HG03108 (cell line): ENCODE results near the gene POM121L2.
"Not testable (repeated sequence)": the region's sequence is repeated elsewhere in the genome, so short reads cannot be mapped to it uniquely, and the experiment has no call there.

ENCODE experiments used
- ATAC-seq: cut with Tn5 transposase; IDR thresholded peaks from one replicate; pipeline ENCODE4 v1.9.1; 2021; ENCODE audit warnings: moderate library complexity; ENCODE audit not compliant: unreplicated experiment

POM121L2 gene

DNA sequence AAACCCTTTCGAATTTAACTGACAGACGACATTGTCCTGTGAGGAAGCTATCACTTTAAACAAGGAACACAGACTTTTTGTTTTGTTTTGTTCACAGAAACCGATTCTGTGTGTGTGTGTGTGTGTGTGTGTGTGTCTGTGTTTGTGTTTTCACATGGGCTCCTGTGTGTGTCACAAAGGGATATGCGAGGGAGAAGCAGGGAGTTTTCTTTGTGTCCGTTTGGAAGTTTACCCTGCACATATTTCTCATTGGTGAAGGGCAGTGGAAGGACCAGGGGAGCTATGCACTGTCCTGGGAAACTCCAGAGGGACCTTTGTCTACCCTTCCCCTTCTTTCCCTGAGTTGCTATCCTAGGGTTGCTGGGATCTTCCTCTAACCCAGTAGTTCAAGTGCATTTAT lies 17.7 kb downstream of the POM121L2 start:
- no peak for ATAC-seq

DNA sequence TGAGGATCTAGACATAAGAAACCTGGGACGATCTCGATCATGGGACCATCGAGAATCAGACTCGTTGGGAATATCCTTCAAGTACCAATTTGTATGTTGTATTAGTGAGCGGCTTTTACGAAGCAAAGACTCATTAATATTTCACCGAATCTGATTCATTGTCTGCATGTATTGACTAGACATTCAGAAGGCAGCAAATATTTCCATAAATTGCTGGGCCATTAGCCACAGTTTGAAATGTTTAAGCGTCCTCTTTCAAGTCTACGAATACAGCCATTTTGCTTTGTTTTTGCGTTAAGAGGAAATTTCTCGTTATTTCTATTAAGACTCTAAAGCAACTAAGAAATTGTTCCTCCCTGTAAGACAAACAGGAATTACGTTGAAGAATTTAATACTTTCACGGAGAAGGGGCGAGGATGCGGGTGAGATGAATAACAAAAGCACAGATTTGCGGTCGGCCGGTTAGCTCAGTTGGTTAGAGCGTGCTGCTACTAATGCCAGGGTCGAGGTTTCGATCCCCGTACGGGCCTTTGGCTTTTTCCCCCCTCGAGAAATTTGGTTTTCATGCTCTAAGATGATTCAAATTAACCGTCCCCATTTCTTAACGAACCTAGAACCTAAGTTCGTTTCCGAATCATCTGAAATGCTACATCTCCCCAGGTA lies 18.5 kb downstream of the POM121L2 start:
- no peak for ATAC-seq

DNA sequence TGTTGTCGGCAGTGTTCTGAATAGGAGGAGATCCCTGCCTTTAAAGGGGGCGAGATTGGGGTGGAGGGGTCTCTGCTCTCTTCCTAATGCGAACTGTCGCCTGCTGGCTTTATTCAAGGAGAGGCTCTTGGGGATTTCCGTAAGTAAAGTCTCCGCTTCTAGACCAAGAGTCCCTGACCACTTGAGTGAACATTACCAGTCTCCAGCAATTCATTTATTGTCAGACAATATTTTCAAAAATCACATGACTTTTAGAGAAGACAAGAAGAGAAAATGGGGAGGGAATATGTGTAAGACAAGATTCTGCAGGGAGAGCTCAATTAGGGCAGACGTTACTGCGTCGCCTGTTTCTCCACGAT lies 21.2 kb downstream of the POM121L2 start:
- no peak for ATAC-seq

DNA sequence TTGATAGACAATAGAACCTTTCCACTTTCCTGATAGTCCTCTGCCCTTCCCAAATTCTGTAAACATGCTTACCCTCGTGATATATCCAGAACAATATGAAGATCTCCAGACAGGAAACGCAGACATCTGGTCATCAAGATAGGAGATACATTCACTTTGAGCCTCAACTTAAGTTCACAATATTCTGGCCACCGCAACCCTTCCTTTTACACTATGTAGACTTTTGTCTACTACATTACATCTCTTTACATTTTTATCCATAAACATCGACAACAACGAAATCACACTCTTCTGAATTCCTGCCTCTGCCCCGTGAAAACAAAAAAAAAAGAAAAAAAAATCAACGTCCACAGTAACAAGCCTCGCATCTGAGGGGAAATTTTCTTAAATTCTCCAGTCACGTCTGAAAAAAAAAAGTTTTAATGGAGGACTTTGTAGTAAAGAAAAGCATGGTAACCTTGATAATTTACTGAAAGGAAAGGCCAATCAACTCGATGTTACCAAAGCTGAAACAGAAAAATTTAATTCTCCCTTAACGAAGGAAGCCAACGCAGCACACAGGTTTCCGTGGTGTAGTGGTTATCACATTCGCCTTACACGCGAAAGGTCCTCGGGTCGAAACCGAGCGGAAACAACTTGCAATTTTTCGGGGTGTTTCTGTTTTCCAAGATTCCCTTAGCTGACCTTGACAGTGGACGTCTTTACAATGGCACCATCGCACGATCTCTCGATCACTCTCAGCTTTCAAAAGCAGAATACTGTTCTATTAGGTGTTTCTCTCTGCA lies 21.8 kb downstream of the POM121L2 start:
- ATAC-seq: no peak

DNA sequence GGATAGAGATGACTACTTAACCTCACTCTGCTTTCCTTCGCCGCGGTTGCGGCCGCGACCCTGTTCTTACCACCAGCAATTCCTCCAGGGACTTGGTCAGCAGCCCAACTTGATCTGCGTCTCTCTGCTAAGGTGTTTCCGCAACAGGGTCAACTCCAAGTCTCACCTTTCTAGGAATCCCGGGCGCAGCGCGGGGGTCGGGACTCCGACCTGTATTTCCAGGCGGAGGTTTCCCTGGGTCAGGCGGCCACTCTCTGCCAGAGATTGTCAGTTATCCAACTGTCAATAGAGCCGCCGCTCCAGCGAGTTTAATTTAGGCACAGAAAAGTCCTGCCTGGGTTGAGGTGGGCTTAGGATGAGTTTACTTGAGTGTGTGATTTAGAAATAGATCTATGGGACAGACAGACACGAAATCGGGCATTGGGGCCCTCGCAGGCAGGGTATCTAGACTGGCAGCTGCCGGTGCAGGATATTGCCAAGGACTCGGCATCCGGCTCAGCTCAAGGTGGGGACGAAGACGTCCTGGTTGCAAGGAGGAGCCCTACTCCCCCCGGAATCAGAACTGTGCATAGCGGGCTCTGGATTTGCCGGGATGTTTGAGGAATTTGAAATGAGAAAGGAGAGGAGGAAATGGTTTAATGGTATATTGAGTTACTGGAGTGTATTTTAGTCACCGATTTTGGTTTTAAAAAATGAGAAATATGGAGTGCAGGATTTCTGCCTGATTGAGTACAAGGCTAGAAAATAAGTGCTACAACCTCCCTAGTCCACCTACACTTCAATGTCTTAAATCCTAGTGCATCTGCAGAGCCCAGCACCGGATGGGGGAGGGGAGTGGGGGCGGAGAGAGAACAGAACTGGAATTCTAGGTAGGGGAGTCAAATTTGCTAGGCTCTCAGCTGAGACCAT lies 23.7 kb downstream of the POM121L2 start:
- no peak for ATAC-seq

DNA sequence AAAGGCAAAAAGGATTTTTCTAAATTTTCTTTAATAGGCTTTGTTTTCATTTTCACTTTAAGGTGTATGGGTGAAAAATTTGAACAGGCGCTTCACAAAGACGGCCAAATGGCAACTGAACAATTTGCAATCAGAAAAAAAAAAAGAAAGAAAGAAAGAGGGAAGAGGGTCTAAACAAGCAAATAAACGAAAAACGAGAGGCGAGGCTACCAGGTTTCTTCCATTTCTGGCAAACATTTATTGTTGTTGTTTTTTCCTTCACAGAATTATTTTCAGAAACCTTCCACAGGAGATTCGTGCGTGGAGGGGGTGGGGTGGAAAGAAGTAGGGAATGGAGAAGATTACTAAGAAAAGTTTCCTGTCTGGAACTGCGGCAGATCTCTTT lies 24.3 kb downstream of the POM121L2 start:
- ATAC-seq: no peak

DNA sequence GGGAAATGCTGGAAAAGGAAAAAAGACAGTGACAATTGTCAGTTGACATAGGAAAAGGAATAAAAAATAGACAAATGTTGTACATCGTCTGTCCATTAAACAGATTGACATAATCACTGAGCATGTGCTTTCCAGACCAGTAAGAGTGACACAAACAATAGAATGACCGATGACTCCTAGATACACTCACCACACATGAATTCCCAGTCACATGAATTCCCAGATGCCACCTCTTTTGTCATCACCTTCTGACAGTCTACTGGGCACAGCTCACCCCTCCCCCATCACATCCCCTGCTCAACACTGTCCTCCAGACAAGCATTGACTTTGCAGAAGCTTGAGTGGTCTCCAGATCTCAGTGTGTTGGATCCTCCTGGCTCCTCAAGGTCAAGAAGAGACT lies 25.9 kb downstream of the POM121L2 start:
- no peak for ATAC-seq

DNA sequence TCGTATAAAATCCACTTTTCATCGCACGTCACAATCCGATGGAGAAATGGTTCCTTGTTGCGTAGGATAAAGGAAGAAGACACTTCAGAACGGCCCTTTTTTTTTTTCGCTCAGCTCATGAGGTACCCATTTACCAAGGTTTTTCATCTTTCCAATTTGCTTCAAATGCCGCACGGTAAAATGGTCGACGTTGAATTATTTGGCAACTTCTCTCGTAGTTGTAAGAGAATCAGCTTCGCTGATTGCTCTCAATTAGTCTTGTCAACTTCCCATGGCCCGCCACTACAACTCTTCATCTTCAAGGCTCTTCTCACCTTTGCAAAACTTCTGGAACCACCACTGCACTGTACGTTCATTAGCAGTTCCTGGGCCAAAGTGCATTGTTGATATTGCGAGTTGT lies 28.8 kb downstream of the POM121L2 start:
- ATAC-seq: no peak

DNA sequence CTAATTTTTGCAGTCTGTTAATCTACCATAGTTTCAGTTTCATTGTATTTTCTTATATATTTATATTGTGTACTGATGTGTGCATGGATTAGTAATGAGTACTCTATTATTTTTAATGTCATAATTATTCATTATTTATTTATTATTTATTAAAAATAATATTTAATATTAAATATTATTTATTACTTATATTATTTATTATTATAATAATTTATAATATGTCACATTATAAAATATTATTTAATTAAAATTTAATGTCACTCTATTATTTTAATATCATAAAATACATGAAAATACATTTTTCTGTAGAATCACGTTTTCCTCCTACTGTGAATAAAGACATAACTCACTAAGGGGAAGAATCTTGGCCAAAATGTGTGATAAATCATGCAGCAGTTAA lies 30.5 kb downstream of the POM121L2 start:
- ATAC-seq: no peak

DNA sequence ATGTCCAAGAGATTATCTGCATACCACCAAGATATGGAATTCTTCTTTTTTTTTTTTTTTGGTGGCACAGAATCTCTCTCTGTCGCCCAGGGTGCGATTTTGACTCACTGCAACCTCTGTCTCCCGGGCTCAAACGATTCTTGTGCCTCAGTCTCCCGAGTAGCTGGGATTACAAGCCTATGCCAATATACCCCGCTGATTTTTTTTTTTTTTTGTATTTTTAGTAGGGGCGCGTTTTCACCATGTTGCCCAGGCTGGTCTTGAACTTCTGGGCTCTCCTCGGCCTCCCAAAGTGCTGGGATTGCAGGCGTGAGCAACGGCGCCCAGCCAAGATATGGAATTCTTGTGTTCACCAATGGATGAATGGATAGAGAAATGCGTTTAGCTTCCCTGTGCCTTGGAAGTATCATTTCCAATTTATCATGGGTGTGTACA lies 31.0 kb downstream of the POM121L2 start:
- ATAC-seq: no peak

DNA sequence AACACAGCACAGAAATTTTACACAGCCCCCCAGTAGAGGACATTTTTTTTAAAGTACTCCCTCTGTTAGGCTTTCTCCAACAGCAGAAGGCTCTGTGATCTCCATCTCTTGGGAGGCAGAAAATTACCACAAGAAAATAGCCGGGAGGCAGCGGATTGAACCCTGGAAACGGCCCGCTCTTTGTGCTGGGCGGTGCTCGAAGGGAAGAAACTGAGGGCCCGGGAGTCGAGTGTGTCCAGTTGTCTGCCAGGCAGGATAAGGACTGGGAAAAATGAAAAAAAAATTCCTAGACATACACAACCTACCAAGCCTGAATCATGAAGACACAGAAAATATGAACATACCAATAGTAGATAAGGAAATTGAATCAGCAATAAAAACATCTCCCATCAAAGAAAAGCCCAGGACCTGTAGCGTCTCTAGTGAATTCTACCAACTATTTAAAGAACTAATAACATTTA lies 31.5 kb downstream of the POM121L2 start:
- ATAC-seq: no peak

DNA sequence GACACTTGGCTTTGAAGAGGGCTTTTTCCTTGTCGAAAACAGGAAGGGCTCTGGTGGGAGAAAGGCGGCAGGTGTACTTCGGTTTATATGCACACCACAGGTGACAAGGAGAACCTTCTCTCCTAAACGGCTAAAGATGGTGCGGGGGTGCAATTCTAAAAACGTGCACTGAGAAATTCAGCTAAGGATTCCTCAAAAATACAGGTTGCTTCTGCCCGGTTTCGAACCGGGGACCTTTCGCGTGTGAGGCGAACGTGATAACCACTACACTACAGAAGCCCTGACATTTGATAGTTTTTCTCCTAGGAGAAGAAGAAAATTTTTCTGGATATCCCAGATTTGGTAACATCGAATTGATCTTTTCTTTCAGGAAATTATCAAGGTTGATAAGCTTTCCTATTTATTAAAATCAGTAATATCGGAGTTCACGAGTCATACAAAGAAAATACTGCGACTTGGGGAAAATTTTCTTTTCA lies 32.0 kb downstream of the POM121L2 start:
- no peak for ATAC-seq

DNA sequence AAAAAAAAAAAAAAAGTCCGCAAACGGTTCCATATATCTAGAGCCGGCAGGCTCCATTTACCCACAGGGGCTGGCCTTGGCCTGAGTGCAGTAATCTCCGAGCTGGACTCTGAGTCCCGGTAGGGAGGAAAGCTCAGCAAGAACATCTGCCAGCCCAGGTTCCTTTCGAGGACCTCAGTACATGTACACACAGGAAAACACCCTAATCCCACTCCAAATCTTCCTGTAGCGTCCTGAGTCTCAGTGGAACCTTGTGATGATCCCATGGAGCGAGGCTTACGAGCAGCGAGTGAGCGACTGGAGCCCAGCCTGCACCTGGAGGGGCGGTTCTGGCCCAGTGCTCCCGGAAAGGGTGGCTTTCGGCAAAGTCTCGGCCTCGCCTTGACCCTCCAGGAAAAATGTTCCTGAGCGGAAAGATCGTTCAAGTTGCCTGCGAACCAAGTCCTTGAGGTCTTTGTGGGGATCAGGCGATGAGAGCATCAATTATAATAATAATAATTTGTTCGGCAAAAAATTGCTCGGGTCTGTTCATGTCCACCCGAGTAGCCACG lies 32.5 kb downstream of the POM121L2 start:
- no peak for ATAC-seq

DNA sequence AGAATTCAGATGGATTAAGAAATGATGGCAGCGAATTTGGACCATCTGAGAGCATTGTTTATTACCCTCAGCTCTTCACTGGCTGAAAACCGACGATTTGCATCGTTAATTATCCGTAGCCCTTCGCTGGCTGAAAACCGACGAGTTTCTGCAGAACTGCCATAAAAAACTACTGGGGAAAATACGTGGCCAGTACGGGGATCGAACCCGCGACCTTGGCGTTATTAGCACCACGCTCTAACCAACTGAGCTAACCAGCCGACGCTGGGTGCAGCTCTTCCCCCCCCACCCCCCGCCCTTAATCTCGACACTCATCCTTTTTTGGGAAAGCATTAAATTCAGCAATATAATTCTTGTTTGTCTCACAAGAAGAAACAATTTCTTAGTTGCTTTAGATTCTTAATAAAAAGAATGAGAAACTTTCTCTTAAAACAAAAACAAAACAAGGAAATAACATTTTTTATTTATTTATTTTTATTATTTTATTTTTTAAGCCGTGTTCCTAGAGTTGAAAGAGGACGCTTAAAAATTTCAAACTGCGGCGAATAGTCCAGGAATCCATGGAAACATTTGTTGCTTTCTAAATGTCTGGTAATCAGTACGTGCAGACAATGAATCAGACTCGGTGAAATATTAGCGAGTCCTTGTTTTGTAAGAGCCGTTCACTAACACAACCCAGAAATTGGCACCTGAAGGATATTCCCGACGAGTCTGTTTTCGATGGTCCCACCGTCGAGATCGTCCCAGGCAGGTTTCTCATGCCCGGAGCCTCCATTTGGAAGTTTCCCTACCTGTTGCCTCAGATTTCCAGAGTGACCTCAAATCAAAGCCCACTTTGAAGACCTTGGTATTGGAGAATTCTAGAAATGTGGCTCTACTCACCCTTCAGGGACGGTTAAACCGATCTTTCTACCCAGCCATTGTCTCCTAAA lies 36.8 kb downstream of the POM121L2 start:
- ATAC-seq: no peak

DNA sequence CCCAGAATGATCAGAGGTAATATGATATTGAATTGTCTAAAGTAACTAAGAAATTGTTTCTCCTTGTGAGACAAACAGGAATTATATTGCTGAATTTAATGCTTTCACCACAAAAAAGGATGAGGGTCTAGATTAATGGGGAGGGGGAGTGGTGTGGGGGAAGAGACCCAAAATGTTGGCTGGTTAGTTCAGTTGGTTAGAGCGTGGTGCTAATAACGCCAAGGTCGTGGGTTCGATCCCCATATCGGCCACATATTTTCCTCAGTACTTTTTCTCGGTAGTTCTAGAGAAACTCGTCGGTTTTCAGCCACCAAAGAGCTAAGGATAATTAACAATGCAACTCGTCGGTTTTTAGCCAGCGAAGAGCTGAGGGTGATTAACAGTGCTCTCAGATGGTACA lies 38.3 kb downstream of the POM121L2 start:
- no peak for ATAC-seq

DNA sequence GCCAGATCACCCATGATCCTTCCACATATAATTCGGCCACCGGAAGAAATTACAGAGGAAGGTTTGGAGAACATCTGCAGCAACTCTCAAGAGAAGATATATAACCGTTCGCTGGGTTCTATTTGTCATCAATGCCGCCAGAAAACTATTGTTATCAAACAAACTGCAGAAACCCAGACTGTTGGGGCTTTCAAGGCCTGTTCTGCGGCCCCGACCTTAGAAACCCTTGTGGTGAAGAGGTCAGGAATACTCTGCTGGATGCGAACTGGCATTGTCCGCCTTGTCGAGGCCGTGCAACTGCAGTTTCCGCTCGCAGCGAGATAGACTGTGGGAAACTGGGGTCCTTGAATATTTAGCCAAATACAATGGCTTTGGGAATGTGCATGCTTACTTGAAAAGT lies 43.3 kb downstream of the POM121L2 start:
- ATAC-seq: no peak

DNA sequence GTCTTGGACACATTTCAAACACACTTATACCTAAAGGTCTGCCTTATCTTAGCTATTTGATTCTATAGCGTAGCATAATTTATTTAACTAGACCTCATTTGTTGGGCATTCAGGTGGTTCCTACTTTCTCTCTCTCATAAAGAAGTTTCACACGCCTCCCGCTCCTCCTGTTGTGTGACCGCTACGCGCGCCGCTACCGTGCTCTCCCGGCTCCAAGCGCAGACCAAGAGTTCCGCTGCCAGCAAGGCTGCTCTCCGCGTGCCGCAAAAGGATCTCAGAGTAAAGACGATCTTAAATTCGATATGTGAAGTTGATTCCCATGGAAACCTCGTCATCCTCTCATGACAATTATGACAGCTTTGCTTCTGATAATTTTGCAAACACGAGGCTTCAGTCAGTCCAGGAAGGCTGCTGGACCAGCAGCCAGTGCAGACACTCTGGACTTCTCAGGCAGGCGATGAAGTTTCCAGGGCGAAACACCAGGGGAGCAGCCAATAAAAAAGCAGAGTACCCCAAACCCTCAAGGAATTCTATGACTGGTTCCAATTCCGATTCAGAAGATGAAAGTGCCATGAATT lies 44.1 kb downstream of the POM121L2 start:
- ATAC-seq: no peak

DNA sequence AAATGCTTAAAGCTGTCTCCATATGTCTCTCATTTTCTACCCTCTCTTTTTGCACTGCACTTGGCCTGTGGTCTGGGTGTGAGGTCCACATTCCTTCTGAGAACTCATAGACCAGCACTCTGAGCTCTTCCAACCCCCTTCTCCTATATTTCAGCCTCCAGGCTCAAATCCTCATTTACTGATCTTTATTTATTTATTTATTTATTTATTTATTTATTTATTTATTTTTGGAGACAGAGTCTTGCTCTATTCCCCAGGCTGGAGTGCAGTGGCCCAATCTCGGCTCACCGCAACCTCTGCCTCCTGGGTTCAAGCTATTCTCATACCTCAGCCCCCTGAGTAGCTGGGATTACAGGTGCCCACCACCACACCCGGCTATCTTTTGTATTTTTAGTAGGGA lies 45.1 kb downstream of the POM121L2 start:
- ATAC-seq: not testable (repeated sequence)

DNA sequence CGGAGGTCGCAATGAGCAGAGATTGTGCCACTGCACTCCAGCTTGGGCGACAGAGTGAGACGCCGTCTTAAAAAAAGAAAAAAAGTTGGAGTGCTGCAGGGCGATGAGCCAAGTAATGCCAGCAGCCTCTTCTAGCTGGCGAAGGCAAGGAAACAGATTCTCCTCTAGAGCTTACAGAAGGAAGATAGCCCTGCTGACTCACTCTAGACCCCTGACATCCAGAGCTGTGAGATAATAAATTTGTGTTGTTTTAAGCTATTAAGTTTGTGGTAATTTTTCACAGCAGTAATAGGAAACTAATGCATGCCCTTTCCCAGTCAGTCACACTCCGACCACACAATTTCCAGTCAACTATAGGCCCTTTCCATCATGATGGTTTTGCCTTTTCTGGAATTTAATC lies 48.2 kb downstream of the POM121L2 start:
- no peak for ATAC-seq
